ENCODE measurements around the gene CAPZA1.

DNA sequence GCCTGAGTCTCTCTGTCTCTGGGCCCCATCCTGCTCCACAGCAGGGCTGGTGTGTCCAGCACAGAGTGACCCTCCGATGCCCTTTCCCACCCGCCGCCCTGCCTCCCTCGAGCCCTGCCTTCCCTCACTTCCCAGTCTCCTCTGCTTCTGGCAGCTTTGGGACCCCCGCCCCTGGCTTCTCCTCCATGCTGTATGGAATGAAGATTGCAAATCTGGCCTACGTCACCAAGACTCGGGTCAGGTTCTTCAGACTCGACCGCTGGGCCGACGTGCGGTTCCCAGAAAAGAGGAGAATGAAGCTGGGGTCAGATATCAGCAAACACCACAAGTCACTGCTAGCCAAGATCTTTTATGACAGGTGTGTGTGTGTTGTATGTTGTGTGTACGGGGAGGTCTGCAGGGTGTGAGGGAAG lies 69.2 kb downstream of the CAPZA1 start:
- TF ChIP-seq, protein P1, sequence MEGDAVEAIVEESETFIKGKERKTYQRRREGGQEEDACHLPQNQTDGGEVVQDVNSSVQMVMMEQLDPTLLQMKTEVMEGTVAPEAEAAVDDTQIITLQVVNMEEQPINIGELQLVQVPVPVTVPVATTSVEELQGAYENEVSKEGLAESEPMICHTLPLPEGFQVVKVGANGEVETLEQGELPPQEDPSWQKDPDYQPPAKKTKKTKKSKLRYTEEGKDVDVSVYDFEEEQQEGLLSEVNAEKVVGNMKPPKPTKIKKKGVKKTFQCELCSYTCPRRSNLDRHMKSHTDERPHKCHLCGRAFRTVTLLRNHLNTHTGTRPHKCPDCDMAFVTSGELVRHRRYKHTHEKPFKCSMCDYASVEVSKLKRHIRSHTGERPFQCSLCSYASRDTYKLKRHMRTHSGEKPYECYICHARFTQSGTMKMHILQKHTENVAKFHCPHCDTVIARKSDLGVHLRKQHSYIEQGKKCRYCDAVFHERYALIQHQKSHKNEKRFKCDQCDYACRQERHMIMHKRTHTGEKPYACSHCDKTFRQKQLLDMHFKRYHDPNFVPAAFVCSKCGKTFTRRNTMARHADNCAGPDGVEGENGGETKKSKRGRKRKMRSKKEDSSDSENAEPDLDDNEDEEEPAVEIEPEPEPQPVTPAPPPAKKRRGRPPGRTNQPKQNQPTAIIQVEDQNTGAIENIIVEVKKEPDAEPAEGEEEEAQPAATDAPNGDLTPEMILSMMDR (IDR thresholded peaks at IDR 0.05 in 4 of 5, conservative IDR thresholded peaks at IDR 0.05 in 1 of 5) = no peak
- TF ChIP-seq POLR2A (IDR thresholded peaks at IDR 0.05) = no peak

Data from gastrocnemius medialis (tissue), 4 donors.